Retinal pigment epithelial cell (primary cell): ENCODE measurements around the gene KCNAB1.
"Not testable (repeated sequence)": the region's sequence is repeated elsewhere in the genome, so short reads cannot be mapped to it uniquely, and the experiment has no call there.

Source experiments
- DNase-seq: peaks from one replicate; pipeline ENCODE4 v3.0.0-alpha.2; 2010; ENCODE audit warnings: low read depth
- H3K4me3 ChIP-seq: 2 replicates; pipeline ENCODE4 v1.5.1; 2011; ENCODE audit warnings: mild to moderate bottlenecking, low read length, control low read depth, moderate library complexity
- CTCF ChIP-seq: conservative IDR thresholded peaks from 2 replicates; pipeline ENCODE4 v1.5.1; 2011; ENCODE audit warnings: low read depth, low read length, control low read depth, inconsistent platforms

KCNAB1 gene

GRCh38 chr3:156230278-156230900 lies 110.0 kb downstream of the KCNAB1 start:
- H3K4me3 ChIP-seq = no peak overlapping the region
- TF ChIP-seq CTCF = no peak
- DNase-seq = no peak

GRCh38 chr3:156231221-156231620 lies 110.8 kb downstream of the KCNAB1 start:
- H3K4me3 ChIP-seq, DNase-seq: not testable (repeated sequence)

GRCh38 chr3:156233876-156234275 lies 113.5 kb downstream of the KCNAB1 start:
- H3K4me3 ChIP-seq = no peak overlapping the region
- TF ChIP-seq CTCF = no peak
- DNase-seq = no peak

- DNase-seq = no peak
- no peak for TF ChIP-seq CTCF
- no peak overlapping the region for H3K4me3 ChIP-seq
Observed at GRCh38 chr3:156236556-156237260, 116.3 kb downstream of the KCNAB1 start.

GRCh38 chr3:156240642-156241041 lies 120.3 kb downstream of the KCNAB1 start:
- no peak overlapping the region for H3K4me3 ChIP-seq
- DNase-seq = no peak
- no peak for TF ChIP-seq CTCF

GRCh38 chr3:156246961-156247725 lies 126.8 kb downstream of the KCNAB1 start:
- no peak for DNase-seq
- TF ChIP-seq CTCF = no peak
- no peak overlapping the region for H3K4me3 ChIP-seq

GRCh38 chr3:156250550-156250949 lies 130.2 kb downstream of the KCNAB1 start:
- H3K4me3 ChIP-seq = no peak overlapping the region
- TF ChIP-seq CTCF = no peak
- DNase-seq = no peak
